ENCODE results near the gene TASP1. TPM values are rescaled to one million over a fixed set of nuclear protein-coding genes. Genes with fewer than 3 reads are reported as not detected.
"Not testable (repeated sequence)": the region's sequence is repeated elsewhere in the genome, so short reads cannot be mapped to it uniquely, and the experiment has no call there.

The TASP1 gene
- total and polyA plus RNA-seq, 2 experiments from 2014 or later, result 7.6 to 8.4 TPM

DNA sequence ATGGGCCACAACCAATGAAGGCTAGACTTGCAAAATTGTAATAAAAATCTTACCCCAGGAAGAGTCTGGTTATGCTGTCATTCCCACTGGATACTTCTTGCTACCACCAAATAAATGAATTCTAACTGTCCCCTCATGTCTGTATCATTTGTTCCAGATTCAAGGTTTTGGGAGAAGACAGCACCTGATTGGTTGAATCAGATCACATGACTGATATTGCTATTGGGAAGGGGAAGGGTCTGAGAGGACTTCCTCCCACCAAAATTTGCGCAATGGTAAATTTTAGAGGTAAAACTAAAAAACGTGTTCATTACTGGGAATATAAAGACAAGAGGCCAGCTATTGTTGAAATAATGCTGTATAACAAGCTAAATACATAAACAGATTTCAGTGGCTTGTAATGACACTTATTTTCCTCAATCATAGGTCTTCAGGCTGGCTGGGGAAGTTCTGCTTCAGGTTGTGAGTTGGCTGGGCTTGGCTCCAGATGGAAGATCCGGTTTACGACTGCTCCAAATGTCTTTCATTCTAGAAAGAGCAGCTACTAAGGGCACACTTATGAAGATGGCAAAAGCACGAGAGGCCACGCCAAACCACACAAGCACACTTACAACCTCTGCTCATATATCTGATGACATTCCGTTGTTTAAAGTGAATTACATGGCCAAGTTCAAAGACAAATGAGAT lies 27.1 kb upstream of the TASP1 start:
- Histone ChIP-seq H3K36me3 (ENCODE audit: low read depth) (no peaks in the 10 kb centered on the region), H3K79me2 (ENCODE audit: insufficient read depth) (no peaks in the 10 kb centered on the region), H3K4me2 (ENCODE audit: unreplicated experiment) (no peak overlapping the region), H3K27me3 (replicated peaks; ENCODE audit: insufficient read depth) (no peaks in the 10 kb centered on the region; the same call in 1 of the 2 replicates), H3F3A (ENCODE audit: insufficient read depth) (no peaks in the 10 kb centered on the region), H3K9me2 (ENCODE audit: insufficient read depth) (no peaks in the 10 kb centered on the region), H4K20me1 (ENCODE audit: insufficient read depth) (no peaks in the 10 kb centered on the region), H3K9ac (no peak overlapping the region), H3K4me1 (ENCODE audit: insufficient read depth) (no peaks in the 10 kb centered on the region), H2AFZ (no peak overlapping the region), H3K9me3 (ENCODE audit: low read depth) (no peaks in the 10 kb centered on the region), H3K27ac (no peak overlapping the region), H3K4me3 (no peak overlapping the region)
- DNase-seq, result no peak
- WGBS, 2 experiments (ENCODE audit: low coverage in 1 of 2, low lambda C conversion rate in 2 of 2, missing lambda C conversion rate in 2 of 2), result 70% methylated on average over 7 of the region's 7 CpGs
- in situ Hi-C loops (cut with MboI), result no loop called here
- TF ChIP-seq EZH2phosphoT487 (IDR thresholded peaks at IDR 0.05; ENCODE audit: insufficient read depth, low read depth), result no peak
- no peak for TF ChIP-seq EZH2 (IDR thresholded peaks at IDR 0.05; ENCODE audit: insufficient read depth, poor library complexity, severe bottlenecking)

DNA sequence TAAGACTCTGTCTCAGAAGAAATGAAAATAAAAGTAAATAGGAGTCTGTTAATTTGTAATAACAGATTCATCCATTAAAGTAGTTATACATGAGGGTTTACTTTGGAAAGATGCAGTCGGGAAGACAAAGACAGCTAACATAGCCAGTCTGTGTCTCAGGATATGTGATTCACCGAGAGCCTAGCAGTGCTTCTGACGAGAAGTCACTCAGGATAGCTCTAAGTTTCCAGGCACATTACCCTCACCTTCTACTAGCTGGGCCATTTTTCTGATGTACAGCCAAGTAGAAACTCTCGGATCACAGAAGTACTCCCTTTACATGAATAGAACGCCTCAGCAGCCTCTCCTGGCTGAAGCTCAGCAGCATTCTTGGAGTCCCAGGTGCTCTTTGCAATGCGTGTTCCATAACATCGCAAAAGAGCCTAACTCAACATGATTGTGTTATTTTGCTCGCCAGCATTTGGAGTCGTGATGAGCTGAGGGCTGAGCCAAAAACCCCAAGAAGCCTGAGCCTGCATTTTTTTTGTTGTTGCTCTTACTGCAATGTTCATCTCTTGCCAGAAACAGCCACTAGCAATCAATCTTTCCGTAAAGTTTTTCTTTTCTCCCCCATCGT lies 22.4 kb upstream of the TASP1 start:
- 23 to 30% methylated on average over 11 of the region's 11 CpGs for WGBS, 2 experiments (ENCODE audit: low coverage in 1 of 2, low lambda C conversion rate in 2 of 2, missing lambda C conversion rate in 2 of 2)
- Histone ChIP-seq H3K9ac (no peak overlapping the region), H3K36me3 (ENCODE audit: low read depth) (no peaks in the 10 kb centered on the region), H3K27me3 (replicated peaks; ENCODE audit: insufficient read depth) (peaks cover 3% of the 10 kb centered on the region; the same call in 1 of the 2 replicates), H4K20me1 (ENCODE audit: insufficient read depth) (no peaks in the 10 kb centered on the region), H3K9me3 (ENCODE audit: low read depth) (no peaks in the 10 kb centered on the region), H3K4me2 (ENCODE audit: unreplicated experiment) (no peak overlapping the region), H3K4me3 (no peak overlapping the region), H3K9me2 (ENCODE audit: insufficient read depth) (no peaks in the 10 kb centered on the region), H3K79me2 (ENCODE audit: insufficient read depth) (no peaks in the 10 kb centered on the region), H3F3A (ENCODE audit: insufficient read depth) (no peaks in the 10 kb centered on the region), H3K4me1 (ENCODE audit: insufficient read depth) (no peaks in the 10 kb centered on the region), H2AFZ (no peak overlapping the region), H3K27ac (no peak overlapping the region)
- no peak for DNase-seq
- in situ Hi-C loops (cut with MboI), result no loop called here
- TF ChIP-seq EZH2phosphoT487 (IDR thresholded peaks at IDR 0.05; ENCODE audit: insufficient read depth, low read depth) (no peak), EZH2 (IDR thresholded peaks at IDR 0.05; ENCODE audit: insufficient read depth, poor library complexity, severe bottlenecking) (no peak)

DNA sequence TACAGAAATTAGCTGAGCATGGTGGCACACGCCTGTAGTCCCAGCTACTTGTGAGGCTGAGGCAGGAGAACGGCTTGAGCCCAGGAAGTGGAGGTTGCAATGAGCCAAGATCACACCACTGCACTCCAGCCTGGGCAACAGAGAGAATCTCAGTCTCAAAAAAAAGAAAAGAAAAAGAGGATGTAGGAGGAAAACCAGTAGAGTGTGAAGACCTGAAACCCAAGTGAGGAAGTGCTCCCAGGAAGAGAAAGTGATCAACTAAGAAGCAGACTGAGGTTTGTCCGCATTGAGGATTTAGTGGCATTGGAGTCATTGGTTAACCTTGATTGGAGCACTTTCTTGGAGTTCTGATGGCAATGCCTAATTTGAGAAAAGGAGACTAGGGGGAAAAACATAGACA lies 20.6 kb upstream of the TASP1 start:
- in situ Hi-C loops (cut with MboI), result no loop called here
- Histone ChIP-seq H3F3A (ENCODE audit: insufficient read depth) (no peaks in the 10 kb centered on the region), H3K9me3 (ENCODE audit: low read depth) (no peaks in the 10 kb centered on the region), H3K4me3 (no peak overlapping the region), H4K20me1 (ENCODE audit: insufficient read depth) (no peaks in the 10 kb centered on the region), H2AFZ (no peak overlapping the region), H3K79me2 (ENCODE audit: insufficient read depth) (no peaks in the 10 kb centered on the region), H3K27me3 (replicated peaks; ENCODE audit: insufficient read depth) (peaks cover 3% of the 10 kb centered on the region; the same call in 1 of the 2 replicates), H3K4me2 (ENCODE audit: unreplicated experiment) (no peak overlapping the region), H3K9me2 (ENCODE audit: insufficient read depth) (no peaks in the 10 kb centered on the region), H3K9ac (no peak overlapping the region), H3K36me3 (ENCODE audit: low read depth) (no peaks in the 10 kb centered on the region), H3K4me1 (ENCODE audit: insufficient read depth) (no peaks in the 10 kb centered on the region), H3K27ac (no peak overlapping the region)
- 81 to 82% methylated on average over 3 of the region's 3 CpGs for WGBS, 2 experiments (ENCODE audit: low coverage in 1 of 2, low lambda C conversion rate in 2 of 2, missing lambda C conversion rate in 2 of 2)
- DNase-seq, result no peak
- TF ChIP-seq EZH2 (IDR thresholded peaks at IDR 0.05; ENCODE audit: insufficient read depth, poor library complexity, severe bottlenecking) (no peak), EZH2phosphoT487 (IDR thresholded peaks at IDR 0.05; ENCODE audit: insufficient read depth, low read depth) (no peak)

DNA sequence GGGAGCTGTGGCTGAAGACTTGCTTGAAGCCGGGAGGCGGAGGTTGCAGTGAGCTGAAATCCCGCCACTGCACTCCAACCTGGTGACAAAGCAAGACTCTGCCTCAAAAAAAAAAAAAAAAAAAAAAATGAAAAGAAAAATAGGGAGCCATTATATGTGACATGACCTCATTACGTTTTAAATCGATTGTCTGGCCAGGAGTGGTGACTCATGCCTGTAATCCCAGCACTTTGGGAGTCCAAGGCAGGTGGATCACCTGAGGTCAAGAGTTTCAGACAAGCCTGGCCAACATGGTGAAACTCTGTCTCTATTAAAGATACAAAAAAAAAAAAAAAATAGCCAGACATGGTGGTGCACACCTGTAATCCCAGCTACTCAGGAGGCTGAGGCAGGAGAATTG lies 19.3 kb upstream of the TASP1 start:
- WGBS, 2 experiments (ENCODE audit: low coverage in 1 of 2, low lambda C conversion rate in 2 of 2, missing lambda C conversion rate in 2 of 2), result 74 to 84% methylated on average over 5 of the region's 5 CpGs
- H3K9me3 ChIP-seq (ENCODE audit: low read depth), result not testable (repeated sequence)

More for the DNA sequence above, 19.3 kb upstream of the TASP1 start:
- H3K27me3 ChIP-seq (replicated peaks; ENCODE audit: insufficient read depth); H3K79me2 ChIP-seq (ENCODE audit: insufficient read depth); H2AFZ ChIP-seq; H4K20me1 ChIP-seq (ENCODE audit: insufficient read depth); H3K4me1 ChIP-seq (ENCODE audit: insufficient read depth); H3K27ac ChIP-seq; DNase-seq; H3K4me3 ChIP-seq; H3K9ac ChIP-seq; H3F3A ChIP-seq (ENCODE audit: insufficient read depth); H3K4me2 ChIP-seq (ENCODE audit: unreplicated experiment); H3K9me2 ChIP-seq (ENCODE audit: insufficient read depth); in situ Hi-C loops (cut with MboI); H3K36me3 ChIP-seq (ENCODE audit: low read depth): not testable (repeated sequence)
